Activated CD4-positive, alpha-beta memory T cell treated with anti-CD3 and anti-CD28 coated beads for 36 hours (primary cell): ENCODE measurements around the gene CDH6. TPM values are rescaled to one million over a fixed set of nuclear protein-coding genes. Genes with fewer than 3 reads are reported as not detected.

Source experiments
- CTCF ChIA-PET: fragments of 350-600 bp; sonication (Branson Sonifier 250); formaldehyde crosslinking; loops from one replicate; lab custom pipeline; 2021; ENCODE audit warnings: antibody characterized with exemption, inconsistent platforms; lab: Charles Lee
- POLR2A ChIA-PET: fragments of 350-600 bp; sonication (Branson Sonifier 250); formaldehyde crosslinking; loops from one replicate; lab custom pipeline; 2021; ENCODE audit warnings: antibody characterized with exemption; lab: Charles Lee
- DNase-seq: peaks from one replicate; pipeline ENCODE4 v3.0.0-alpha.2; 2020
- H3K27ac Mint-ChIP-seq: one replicate; pipeline ENCODE4 v1.8.0; 2021; ENCODE audit warnings: mixed read lengths
- H3K27me3 Mint-ChIP-seq: one replicate; pipeline ENCODE4 v1.8.0; 2021; ENCODE audit warnings: mixed read lengths
- H3K36me3 Mint-ChIP-seq: one replicate; pipeline ENCODE4 v1.8.0; 2021; ENCODE audit warnings: mixed read lengths
- H3K4me1 Mint-ChIP-seq: one replicate; pipeline ENCODE4 v1.8.0; 2021; ENCODE audit warnings: low read depth, mixed read lengths
- H3K4me3 Mint-ChIP-seq: one replicate; pipeline ENCODE4 v1.8.0; 2021; ENCODE audit warnings: mild to moderate bottlenecking, mixed read lengths
- H3K9me3 Mint-ChIP-seq: one replicate; pipeline ENCODE4 v1.8.0; 2021; ENCODE audit warnings: mixed read lengths
- intact Hi-C: fragments of 100-400 bp; cut with micrococcal nuclease; formaldehyde crosslinking; loops from one replicate; pipeline ENCODE4 v1.15.1; 2023
- total RNA-seq, 2 experiments: library from RNA; stranded (reverse); gene quantifications; one replicate each; pipeline ENCODE4 v1.2.3, GENCODE V29; 2021

The CDH6 gene
- total RNA-seq, 2 experiments from 2014 or later = not detected

- H3K9me3 Mint-ChIP-seq = no peaks in the 10 kb centered on the region
- intact Hi-C loops = no loop called here
- CTCF ChIA-PET = no interaction called here
- H3K4me1 Mint-ChIP-seq = no peaks in the 10 kb centered on the region
- no peak for DNase-seq
- no peaks in the 10 kb centered on the region for H3K27me3 Mint-ChIP-seq
- no peaks in the 10 kb centered on the region for H3K36me3 Mint-ChIP-seq
- H3K27ac Mint-ChIP-seq = no peak overlapping the region
- H3K4me3 Mint-ChIP-seq = no peak overlapping the region
- POLR2A ChIA-PET = no interaction called here
These were observed 12.0 kb upstream of the CDH6 start for GRCh38 chr5:31181376-31181987.

GRCh38 chr5:31182136-31182535, 11.3 kb upstream of the CDH6 start:
- no peaks in the 10 kb centered on the region for H3K4me1 Mint-ChIP-seq
- ChIA-PET CTCF (no interaction called here), POLR2A (no interaction called here)
- no peak overlapping the region for H3K4me3 Mint-ChIP-seq
- intact Hi-C loops = no loop called here
- no peaks in the 10 kb centered on the region for H3K9me3 Mint-ChIP-seq
- H3K27me3 Mint-ChIP-seq = no peaks in the 10 kb centered on the region
- DNase-seq = no peak
- H3K27ac Mint-ChIP-seq = no peak overlapping the region
- H3K36me3 Mint-ChIP-seq = no peaks in the 10 kb centered on the region

DNA sequence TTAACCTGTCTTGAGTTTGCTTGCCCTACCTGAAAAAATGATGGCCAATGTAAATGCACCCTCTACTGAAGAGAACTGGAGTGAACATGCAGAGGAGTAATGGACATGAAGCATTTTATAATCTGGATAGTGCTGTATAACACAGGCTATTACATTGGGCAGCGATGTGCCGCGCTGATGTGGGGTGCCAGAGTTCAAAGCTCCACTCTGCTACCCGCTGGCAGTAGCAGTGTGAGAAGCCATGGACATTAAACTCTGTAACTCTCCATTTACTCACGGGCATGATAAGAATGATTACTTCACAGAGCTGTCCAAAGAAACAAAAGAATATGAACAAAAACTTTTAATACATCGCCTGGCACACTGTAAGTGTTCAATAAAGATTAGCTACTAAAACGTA, 7.5 kb upstream of the CDH6 start:
- no peaks in the 10 kb centered on the region for H3K36me3 Mint-ChIP-seq
- CTCF ChIA-PET = interaction anchor here (0.9 to 2.3 kb wide), 5 partner anchors 9 to 46 kb away, joined by 3 to 8 read pairs (median 4); no protein-coding TSS in a partner anchor
- intact Hi-C loops = no loop called here
- no peaks in the 10 kb centered on the region for H3K4me1 Mint-ChIP-seq
- peaks cover under 1% of the 10 kb centered on the region for H3K27me3 Mint-ChIP-seq
- no peaks in the 10 kb centered on the region for H3K9me3 Mint-ChIP-seq
- POLR2A ChIA-PET = no interaction called here
- no peak overlapping the region for H3K27ac Mint-ChIP-seq
- H3K4me3 Mint-ChIP-seq = no peak overlapping the region
- DNase-seq = no peak

DNA sequence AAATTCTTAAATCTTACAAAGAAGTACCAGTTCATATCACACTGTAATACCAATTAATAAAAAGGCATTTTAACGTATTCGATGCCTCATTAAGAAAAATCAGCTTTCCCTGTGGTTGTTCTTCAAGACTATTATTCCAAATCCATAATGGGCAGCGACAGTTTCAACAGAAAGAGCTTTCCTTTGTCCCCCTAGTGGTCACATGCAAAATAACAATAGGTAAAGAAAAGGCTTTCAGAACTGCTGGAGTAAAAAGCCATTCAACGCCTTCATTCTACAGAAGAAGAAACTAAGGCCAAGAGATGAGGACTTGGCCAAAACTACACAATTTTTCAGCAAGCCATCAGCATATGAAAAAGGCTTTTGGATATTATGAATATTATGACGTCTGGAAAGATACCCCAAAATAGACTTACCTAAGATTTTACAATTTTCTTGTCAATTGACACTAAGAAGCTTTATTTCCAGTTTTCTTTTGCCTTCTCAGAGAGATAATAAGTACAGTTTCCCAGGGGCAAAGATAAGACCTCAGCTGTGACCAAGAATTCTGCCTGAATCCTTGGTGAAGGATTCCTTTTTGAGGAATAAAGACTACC, 6.7 kb upstream of the CDH6 start:
- H3K4me3 Mint-ChIP-seq = no peak overlapping the region
- CTCF ChIA-PET = interaction anchor here (0.7 to 2.3 kb wide), 10 partner anchors 9 to 72 kb away, joined by 3 to 8 read pairs (median 4); no protein-coding TSS in a partner anchor
- no peaks in the 10 kb centered on the region for H3K36me3 Mint-ChIP-seq
- POLR2A ChIA-PET = no interaction called here
- H3K27me3 Mint-ChIP-seq = peaks cover 2% of the 10 kb centered on the region
- H3K4me1 Mint-ChIP-seq = no peaks in the 10 kb centered on the region
- intact Hi-C loops = no loop called here
- no peak for DNase-seq
- no peak overlapping the region for H3K27ac Mint-ChIP-seq
- no peaks in the 10 kb centered on the region for H3K9me3 Mint-ChIP-seq

DNA sequence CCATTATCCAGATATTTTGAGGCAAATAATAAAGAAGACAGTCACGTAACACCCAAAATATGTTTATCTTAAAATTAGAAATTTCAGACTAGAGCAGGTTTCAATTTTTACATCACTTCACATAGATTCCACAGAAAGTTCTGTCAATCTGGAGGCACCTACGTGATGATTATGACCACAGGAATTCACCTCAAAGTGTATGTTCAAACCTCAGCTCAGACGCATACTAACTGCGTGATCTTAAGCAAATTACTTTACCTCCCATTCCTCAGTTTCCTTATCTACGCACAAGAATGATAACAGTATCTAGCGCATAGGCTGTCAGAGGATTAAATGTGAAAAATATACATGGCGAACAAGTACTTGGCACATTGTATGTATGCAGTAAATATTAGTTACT, 5.9 kb upstream of the CDH6 start:
- Mint-ChIP-seq H3K27ac (no peak overlapping the region), H3K9me3 (no peaks in the 10 kb centered on the region), H3K4me3 (no peak overlapping the region), H3K27me3 (peaks cover 4% of the 10 kb centered on the region), H3K4me1 (no peaks in the 10 kb centered on the region), H3K36me3 (no peaks in the 10 kb centered on the region)
- DNase-seq = no peak
- ChIA-PET CTCF (interaction anchor here (0.9 to 2.3 kb wide), 6 partner anchors 12 to 61 kb away, joined by 4 to 8 read pairs (median 4); no protein-coding TSS in a partner anchor), POLR2A (no interaction called here)
- intact Hi-C loops = no loop called here

DNA sequence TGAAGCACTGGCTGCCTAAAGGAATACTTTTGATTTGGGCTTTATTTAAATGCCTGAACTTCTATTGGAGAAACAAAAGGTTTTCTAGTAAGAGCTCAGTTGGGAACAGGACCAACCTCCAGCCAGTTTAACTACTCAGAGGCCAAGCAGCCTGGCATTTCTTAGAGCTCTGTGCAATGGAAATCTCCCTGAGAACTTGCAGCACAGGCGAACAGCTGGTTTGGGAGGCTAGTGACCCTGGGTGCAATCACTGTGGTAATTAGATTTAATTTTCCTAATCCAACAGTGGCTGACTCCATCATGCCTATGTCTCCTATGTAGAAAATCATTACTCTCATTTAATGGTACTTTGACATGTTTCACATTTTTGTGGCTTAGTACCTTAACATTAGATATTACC, 1.0 kb upstream of the CDH6 start:
- no peak for DNase-seq
- Mint-ChIP-seq H3K4me1 (peaks cover 10% of the 10 kb centered on the region), H3K9me3 (no peaks in the 10 kb centered on the region), H3K27me3 (peaks cover 39% of the 10 kb centered on the region), H3K4me3 (no peak overlapping the region), H3K27ac (no peak overlapping the region), H3K36me3 (no peaks in the 10 kb centered on the region)
- POLR2A ChIA-PET = no interaction called here
- CTCF ChIA-PET = no interaction called here
- intact Hi-C loops = no loop called here

GRCh38 chr5:31193116-31193515, 370 bp upstream of the CDH6 start:
- Mint-ChIP-seq H3K36me3 (no peaks in the 10 kb centered on the region), H3K27ac (no peak overlapping the region), H3K9me3 (no peaks in the 10 kb centered on the region), H3K4me3 (no peak overlapping the region), H3K27me3 (peaks cover 39% of the 10 kb centered on the region), H3K4me1 (peaks cover 10% of the 10 kb centered on the region)
- DNase-seq = no peak
- ChIA-PET POLR2A (no interaction called here), CTCF (no interaction called here)
- intact Hi-C loops = no loop called here

DNA sequence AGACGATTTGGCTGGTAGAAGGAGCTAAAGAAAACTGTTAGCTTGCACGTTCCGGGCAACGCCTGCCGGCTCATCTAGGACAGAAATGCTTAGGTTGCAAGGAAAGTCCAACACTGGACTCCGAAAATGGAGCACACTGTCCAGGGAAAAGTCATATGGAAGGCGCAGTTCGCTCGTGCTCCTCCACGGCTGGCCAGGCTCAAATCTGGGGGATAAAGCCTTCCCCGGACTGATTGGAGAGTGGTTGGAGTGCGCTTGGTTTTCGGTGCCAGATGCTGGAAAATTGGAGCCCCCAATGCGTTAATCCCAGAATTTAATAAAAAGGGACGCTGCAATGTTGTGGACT, 955 bp downstream of the CDH6 start:
- ChIA-PET CTCF (no interaction called here), POLR2A (no interaction called here)
- Mint-ChIP-seq H3K9me3 (no peaks in the 10 kb centered on the region), H3K36me3 (no peaks in the 10 kb centered on the region), H3K27ac (no peak overlapping the region), H3K4me1 (peaks cover 10% of the 10 kb centered on the region), H3K27me3 (peaks cover 39% of the 10 kb centered on the region), H3K4me3 (no peak overlapping the region)
- DNase-seq = no peak
- intact Hi-C loops = no loop called here

GRCh38 chr5:31194892-31195555, 1.5 kb downstream of the CDH6 start:
- peaks cover 39% of the 10 kb centered on the region for H3K27me3 Mint-ChIP-seq
- ChIA-PET CTCF (no interaction called here), POLR2A (no interaction called here)
- no peak overlapping the region for H3K27ac Mint-ChIP-seq
- H3K9me3 Mint-ChIP-seq = no peaks in the 10 kb centered on the region
- no peak for DNase-seq
- H3K4me3 Mint-ChIP-seq = no peak overlapping the region
- intact Hi-C loops = no loop called here
- no peaks in the 10 kb centered on the region for H3K36me3 Mint-ChIP-seq
- peaks cover 10% of the 10 kb centered on the region for H3K4me1 Mint-ChIP-seq

DNA sequence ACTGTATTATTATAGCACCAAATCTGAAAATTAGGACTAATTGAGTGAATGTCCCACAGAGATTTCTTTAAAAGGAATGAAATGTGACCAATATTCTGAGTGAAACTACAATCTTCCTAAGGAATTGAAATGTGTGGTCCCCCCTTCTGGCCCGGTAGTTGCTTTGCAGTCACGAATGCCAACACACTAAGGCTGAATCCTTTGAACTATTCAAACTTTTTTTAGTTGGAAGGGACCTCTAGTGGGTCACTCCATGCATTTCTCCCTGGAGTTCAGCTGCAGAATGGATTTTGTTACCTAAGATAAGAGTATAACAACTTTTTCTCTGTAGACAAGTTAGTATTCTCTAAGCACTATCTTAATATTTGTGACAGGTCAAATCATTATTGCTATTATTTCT, 2.8 kb downstream of the CDH6 start:
- no peak for DNase-seq
- ChIA-PET CTCF (interaction anchor here (0.9 kb wide), 1 partner anchor 10 kb away, joined by 3 read pairs; no protein-coding TSS in a partner anchor), POLR2A (no interaction called here)
- Mint-ChIP-seq H3K27ac (no peak overlapping the region), H3K9me3 (no peaks in the 10 kb centered on the region), H3K27me3 (peaks cover 38% of the 10 kb centered on the region), H3K4me3 (no peak overlapping the region), H3K36me3 (no peaks in the 10 kb centered on the region), H3K4me1 (peaks cover 10% of the 10 kb centered on the region)
- intact Hi-C loops = no loop called here

DNA sequence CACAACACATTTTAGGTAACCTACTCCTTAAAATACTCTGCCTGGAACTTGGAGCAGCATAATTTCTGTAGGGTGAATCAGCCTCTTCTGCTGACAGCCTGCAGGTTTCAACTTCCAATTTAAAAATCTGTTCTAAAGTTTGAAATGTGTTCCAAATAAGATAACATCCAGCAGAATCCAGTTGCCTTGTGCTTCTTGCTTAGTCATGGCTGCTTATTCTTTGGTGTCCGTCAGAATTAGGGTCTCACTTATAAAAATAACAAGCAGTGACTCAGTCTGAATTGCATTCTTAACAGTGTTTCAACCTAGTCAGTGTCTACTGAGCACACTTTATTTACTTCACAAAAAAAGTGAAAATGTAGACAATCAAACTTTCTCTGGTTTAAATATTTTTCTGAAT, 3.7 kb downstream of the CDH6 start:
- POLR2A ChIA-PET = no interaction called here
- Mint-ChIP-seq H3K27ac (no peak overlapping the region), H3K4me1 (peaks cover 10% of the 10 kb centered on the region), H3K36me3 (no peaks in the 10 kb centered on the region), H3K27me3 (peaks cover 35% of the 10 kb centered on the region), H3K9me3 (no peaks in the 10 kb centered on the region), H3K4me3 (no peak overlapping the region)
- no peak for DNase-seq
- intact Hi-C loops = no loop called here
- CTCF ChIA-PET = no interaction called here

DNA sequence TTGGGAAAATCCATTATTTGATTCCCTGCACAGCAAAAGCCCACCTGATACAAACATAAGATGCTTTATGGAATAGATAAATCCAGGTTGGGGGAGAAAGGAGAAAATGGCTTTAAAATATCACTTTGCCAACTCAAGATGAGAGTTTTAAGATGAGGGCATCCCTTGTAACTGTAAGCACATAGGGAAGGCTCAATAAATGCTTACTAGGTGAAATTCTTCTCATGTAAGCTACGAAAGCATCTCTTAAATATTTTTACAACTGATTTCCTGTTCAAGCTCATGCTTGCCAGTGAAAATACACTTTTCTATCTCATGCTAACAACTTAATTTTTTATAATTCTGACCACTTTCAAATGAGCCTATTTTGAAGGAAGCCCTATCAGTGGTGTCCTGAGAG, 11.5 kb downstream of the CDH6 start:
- POLR2A ChIA-PET = no interaction called here
- H3K27me3 Mint-ChIP-seq = no peaks in the 10 kb centered on the region
- CTCF ChIA-PET = no interaction called here
- H3K4me3 Mint-ChIP-seq = no peak overlapping the region
- no peaks in the 10 kb centered on the region for H3K9me3 Mint-ChIP-seq
- no peaks in the 10 kb centered on the region for H3K36me3 Mint-ChIP-seq
- no peaks in the 10 kb centered on the region for H3K4me1 Mint-ChIP-seq
- intact Hi-C loops = no loop called here
- no peak for DNase-seq
- H3K27ac Mint-ChIP-seq = no peak overlapping the region

DNA sequence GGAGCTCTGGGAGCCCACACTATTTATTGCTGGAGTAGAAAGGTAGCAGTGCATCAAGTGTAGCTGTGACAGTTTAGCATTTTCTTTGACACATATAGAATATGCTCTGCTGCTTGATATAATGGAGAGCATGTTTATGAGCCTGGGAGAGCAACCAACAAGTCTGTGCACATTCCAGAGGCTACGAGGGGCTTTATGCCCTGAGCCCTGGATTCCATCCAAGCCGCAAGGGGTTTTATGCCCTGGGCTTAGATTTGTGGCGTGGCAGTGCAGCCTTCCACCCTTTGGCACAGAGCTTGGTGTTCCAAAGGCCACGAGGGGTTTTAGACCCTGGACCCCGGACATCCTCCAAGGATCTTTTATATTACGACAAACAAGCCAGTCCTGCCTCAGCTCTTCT, 14.6 kb downstream of the CDH6 start:
- H3K27ac Mint-ChIP-seq = no peak overlapping the region
- intact Hi-C loops = no loop called here
- no peaks in the 10 kb centered on the region for H3K9me3 Mint-ChIP-seq
- no peak overlapping the region for H3K4me3 Mint-ChIP-seq
- no peak for DNase-seq
- no peaks in the 10 kb centered on the region for H3K27me3 Mint-ChIP-seq
- POLR2A ChIA-PET = no interaction called here
- CTCF ChIA-PET = no interaction called here
- no peaks in the 10 kb centered on the region for H3K36me3 Mint-ChIP-seq
- no peaks in the 10 kb centered on the region for H3K4me1 Mint-ChIP-seq
